CD1c-positive myeloid dendritic cell (primary cell): ENCODE results near the gene SPRYD4.
A peak's percentile ranks its signal among the peaks of the same experiment; 100 is the strongest.

Experiments used
- DNase-seq: peaks from one replicate; pipeline ENCODE4 v3.0.0-alpha.2; 2016; ENCODE audit errors: extremely low spot score

SPRYD4 gene

GRCh38 chr12:56521209-56521589 is 52.8 kb downstream of the SPRYD4 start:
- peak; percentile 48 for DNase-seq

GRCh38 chr12:56521590-56522371 is 53.4 kb downstream of the SPRYD4 start, which contains the start of gene RBMS2:
RBMS2 (plus strand) TSS chr12:56521820; CDS start chr12:56522024, 204 bp downstream.
- peak; percentile 55 for DNase-seq

GRCh38 chr12:56522411-56523193 is 54.2 kb downstream of the SPRYD4 start:
- no peak for DNase-seq

- DNase-seq: no peak
Observed at GRCh38 chr12:56528846-56529245, 60.5 kb downstream of the SPRYD4 start.
